Stomach smooth muscle (tissue), 2 donors: ENCODE results near the gene POLR1C.
A peak's percentile ranks its signal among the peaks of the same experiment; 100 is the strongest.

Source experiments
- H3K27ac ChIP-seq: one replicate; pipeline ENCODE4 v1.7.0; 2013; ENCODE audit warnings: mild to moderate bottlenecking, low read length, inconsistent platforms
- H3K27me3 ChIP-seq, 2 donors: one replicate each; pipeline ENCODE4 v1.7.0; 2013; ENCODE audit warnings: low read length in 2 of 2; ENCODE audit not compliant: insufficient read depth in 2 of 2, control insufficient read depth in 1 of 2
- H3K36me3 ChIP-seq, 2 donors: one replicate each; pipeline ENCODE4 v1.7.0; 2013; ENCODE audit warnings: low read length in 2 of 2; ENCODE audit not compliant: control insufficient read depth in 2 of 2, insufficient read depth in 2 of 2
- H3K4me1 ChIP-seq: one replicate; pipeline ENCODE4 v1.7.0; 2013; ENCODE audit warnings: low read length; ENCODE audit not compliant: control insufficient read depth, insufficient read depth
- H3K4me3 ChIP-seq, 2 donors: one replicate each; pipeline ENCODE4 v1.7.0; 2013; ENCODE audit warnings: low read length in 2 of 2
- H3K9ac ChIP-seq, 2 donors: one replicate each; pipeline ENCODE4 v1.7.0; 2013; ENCODE audit warnings: low read length in 2 of 2, mild to moderate bottlenecking in 1 of 2
- H3K9me3 ChIP-seq, 2 donors: one replicate each; pipeline ENCODE4 v1.7.0; 2013; ENCODE audit warnings: low read length in 2 of 2; ENCODE audit not compliant: control insufficient read depth in 2 of 2
- donor health status: healthy.
- donor health status: Pancreatic carcinoma.

POLR1C gene

GRCh38 chr6:43502666-43503065, 14.2 kb upstream of the POLR1C start:
- Histone ChIP-seq H3K4me1 (peaks cover 11% of the 10 kb centered on the region), H3K9ac (no peak overlapping the region), H3K27me3 (no peaks in the 10 kb centered on the region), H3K9me3 (no peaks in the 10 kb centered on the region), H3K4me3 (no peak overlapping the region), H3K27ac (no peak overlapping the region), H3K36me3 (peaks cover 46 to 66% of the 10 kb centered on the region in 2 donors)

DNA sequence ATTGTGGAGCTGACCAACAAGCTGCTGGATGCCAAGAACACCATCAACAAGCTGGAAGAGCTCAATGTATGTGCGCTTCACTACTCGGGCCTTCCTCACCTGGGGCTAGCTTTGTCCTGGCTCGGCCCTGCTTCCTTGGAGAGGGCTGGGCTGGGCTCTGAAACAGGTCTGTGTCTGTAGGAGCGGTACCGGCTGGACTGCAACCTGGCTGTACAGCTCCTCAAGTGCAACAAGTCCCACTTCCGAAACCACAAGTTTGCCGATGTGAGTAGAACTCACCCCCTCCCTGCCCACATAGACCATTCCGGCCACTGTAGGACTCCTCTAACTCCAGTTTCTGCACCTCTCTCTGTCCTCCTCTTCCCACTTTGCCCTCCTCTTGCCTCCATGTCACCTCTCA, 13.4 kb upstream of the POLR1C start:
- Histone ChIP-seq H3K36me3 (peaks cover 46 to 61% of the 10 kb centered on the region in 2 donors), H3K9ac (no peak overlapping the region), H3K4me3 (no peak overlapping the region), H3K27me3 (no peaks in the 10 kb centered on the region), H3K4me1 (peaks cover 11% of the 10 kb centered on the region), H3K9me3 (no peaks in the 10 kb centered on the region), H3K27ac (no peak overlapping the region)

DNA sequence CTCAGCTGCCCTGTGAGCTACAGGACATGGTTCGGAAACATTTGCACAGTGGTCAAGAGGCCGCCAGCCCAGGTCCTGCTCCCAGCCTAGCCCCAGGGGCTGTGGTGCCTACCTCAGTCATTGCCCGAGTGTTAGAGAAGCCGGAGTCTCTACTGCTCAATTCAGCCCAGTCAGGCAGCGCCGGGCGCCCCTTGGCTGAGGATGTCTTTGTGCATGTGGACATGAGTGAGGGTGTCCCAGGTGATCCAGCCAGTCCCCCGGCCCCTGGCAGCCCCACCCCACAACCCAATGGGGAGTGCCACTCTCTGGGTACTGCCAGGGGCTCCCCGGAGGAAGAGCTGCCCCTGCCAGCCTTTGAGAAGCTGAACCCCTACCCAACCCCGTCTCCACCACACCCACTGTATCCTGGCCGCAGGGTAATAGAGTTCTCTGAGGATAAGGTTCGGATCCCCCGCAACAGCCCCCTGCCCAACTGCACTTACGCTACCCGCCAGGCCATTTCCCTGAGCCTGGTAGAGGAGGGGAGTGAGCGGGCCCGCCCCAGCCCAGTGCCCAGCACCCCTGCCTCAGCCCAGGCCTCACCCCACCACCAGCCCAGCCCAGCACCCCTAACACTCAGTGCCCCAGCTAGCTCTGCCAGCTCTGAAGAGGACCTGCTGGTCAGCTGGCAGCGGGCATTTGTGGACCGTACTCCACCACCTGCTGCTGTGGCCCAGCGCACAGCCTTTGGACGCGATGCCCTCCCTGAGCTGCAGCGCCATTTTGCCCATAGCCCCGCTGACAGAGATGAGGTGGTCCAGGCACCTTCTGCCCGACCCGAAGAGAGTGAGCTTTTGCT, 11.9 kb upstream of the POLR1C start:
- Histone ChIP-seq H3K9ac (no peak overlapping the region), H3K36me3 (peaks cover 35 to 46% of the 10 kb centered on the region in 2 donors)

GRCh38 chr6:43505718-43506117, 11.2 kb upstream of the POLR1C start:
- H3K27ac ChIP-seq = no peak overlapping the region
- no peaks in the 10 kb centered on the region for H3K9me3 ChIP-seq
- peaks cover 0 to 2% of the 10 kb centered on the region in 2 donors for H3K27me3 ChIP-seq
- H3K9ac ChIP-seq = no peak overlapping the region
- peaks cover 21% of the 10 kb centered on the region for H3K4me1 ChIP-seq
- peaks cover 29 to 39% of the 10 kb centered on the region in 2 donors for H3K36me3 ChIP-seq
- no peak overlapping the region for H3K4me3 ChIP-seq

More for the DNA sequence above, 11.9 kb upstream of the POLR1C start:
- Histone ChIP-seq H3K9me3 (no peaks in the 10 kb centered on the region), H3K27ac (no peak overlapping the region), H3K4me3 (no peak overlapping the region), H3K4me1 (peaks cover 17% of the 10 kb centered on the region), H3K27me3 (peaks cover 0 to 2% of the 10 kb centered on the region in 2 donors)

- H3K27ac ChIP-seq = no peak overlapping the region
- no peak overlapping the region for H3K4me3 ChIP-seq
- no peaks in the 10 kb centered on the region for H3K9me3 ChIP-seq
- H3K27me3 ChIP-seq = peaks cover 0 to 2% of the 10 kb centered on the region in 2 donors
- peaks cover 25 to 35% of the 10 kb centered on the region in 2 donors for H3K36me3 ChIP-seq
- peaks cover 22% of the 10 kb centered on the region for H3K4me1 ChIP-seq
- no peak overlapping the region for H3K9ac ChIP-seq
These were observed 10.7 kb upstream of the POLR1C start for GRCh38 chr6:43506171-43506570.

- H3K4me1 ChIP-seq = peaks cover 22% of the 10 kb centered on the region
- H3K27ac ChIP-seq = no peak overlapping the region
- H3K27me3 ChIP-seq = peaks cover 0 to 2% of the 10 kb centered on the region in 2 donors
- no peak overlapping the region for H3K4me3 ChIP-seq
- no peaks in the 10 kb centered on the region for H3K9me3 ChIP-seq
- peaks cover 25 to 37% of the 10 kb centered on the region in 2 donors for H3K36me3 ChIP-seq
- H3K9ac ChIP-seq = peak overlapping the region; percentile 35 to 42
These were observed 10.0 kb upstream of the POLR1C start for GRCh38 chr6:43506667-43507471.

DNA sequence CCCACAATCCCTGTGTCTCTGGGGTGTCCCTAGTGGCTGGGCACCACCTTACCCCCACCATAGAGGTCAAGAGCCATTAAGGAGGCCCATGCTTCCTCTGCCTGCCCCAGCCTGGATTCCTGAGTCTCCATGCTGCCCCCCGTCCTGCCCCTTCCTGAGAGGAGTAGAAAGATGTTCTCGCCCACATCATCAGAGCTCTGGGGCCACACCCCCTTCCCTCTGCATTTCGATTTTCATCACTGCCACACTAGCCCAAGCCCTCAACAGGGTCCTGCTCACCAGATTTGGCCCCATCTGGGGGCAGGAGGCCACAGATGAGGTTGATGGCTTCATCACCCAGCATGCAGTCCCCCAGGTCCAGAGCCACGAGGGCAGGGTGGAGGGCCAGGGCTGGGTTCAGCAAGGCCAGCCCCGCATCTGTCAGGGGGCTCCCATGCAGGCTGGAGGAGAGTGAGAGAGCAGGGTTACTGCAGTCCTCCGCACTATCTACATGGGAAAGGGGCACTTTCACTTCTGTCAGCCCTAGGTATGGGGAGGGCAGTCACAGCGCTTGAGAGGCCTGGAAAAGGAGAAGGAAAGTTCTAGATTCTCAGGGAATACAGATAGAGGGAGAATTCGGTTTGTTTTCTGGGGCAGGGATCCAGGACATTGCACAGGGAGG, 8.3 kb upstream of the POLR1C start:
- no peak overlapping the region for H3K4me3 ChIP-seq
- peaks cover 28 to 36% of the 10 kb centered on the region in 2 donors for H3K36me3 ChIP-seq
- H3K4me1 ChIP-seq = peaks cover 22% of the 10 kb centered on the region
- H3K27me3 ChIP-seq = peaks cover 0 to 2% of the 10 kb centered on the region in 2 donors
- no peak overlapping the region for H3K27ac ChIP-seq
- H3K9ac ChIP-seq = no peak overlapping the region
- H3K9me3 ChIP-seq = no peaks in the 10 kb centered on the region

DNA sequence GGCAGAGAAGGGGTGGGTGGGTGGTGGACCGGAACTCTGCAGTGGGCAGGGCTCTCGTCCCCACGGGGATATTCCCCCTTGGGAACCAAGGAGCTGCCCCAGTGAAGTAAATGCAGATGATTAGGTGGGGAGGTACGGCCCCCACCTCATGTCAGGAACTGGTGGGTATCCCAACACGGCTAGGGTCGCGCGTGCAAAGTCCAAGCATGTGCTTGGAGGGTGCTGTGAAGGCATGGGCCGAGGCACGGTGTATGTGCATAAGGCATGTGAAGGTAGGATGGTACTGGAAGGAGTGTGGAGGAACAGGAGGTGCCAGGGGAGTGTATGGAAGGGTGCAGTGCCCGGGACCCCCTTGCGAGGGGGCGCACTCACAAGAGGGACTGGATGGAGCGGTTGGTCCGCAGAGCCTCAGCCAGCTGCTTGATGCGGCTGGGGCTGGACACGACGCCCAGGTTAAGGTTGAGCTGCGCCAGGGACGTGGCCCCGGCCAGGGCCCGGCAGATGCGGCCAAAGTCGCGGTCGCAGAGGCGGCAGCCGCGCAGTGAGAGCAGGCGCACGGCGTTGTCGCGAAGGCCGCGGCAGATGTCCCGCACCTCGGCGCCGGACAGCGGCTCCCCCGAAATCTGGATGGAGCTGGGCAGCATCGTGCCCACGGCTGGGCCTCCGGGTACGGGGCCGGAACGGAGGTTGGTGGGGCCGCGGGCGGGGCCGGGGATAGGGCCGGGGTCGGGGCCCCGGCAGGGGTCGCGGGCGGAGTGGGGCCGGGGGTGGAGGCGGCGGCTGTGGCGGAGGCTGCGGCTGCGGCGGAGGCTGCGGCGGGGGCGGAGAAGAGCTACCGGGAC, 7.5 kb upstream of the POLR1C start:
- Histone ChIP-seq H3K36me3 (peaks cover 26 to 35% of the 10 kb centered on the region in 2 donors), H3K4me3 (peak overlapping the region; percentile 40 to 73), H3K27me3 (peaks cover 0 to 2% of the 10 kb centered on the region in 2 donors)

GRCh38 chr6:43509984-43510826, 6.7 kb upstream of the POLR1C start, which contains the start of gene LRRC73:
Gene LRRC73, minus strand, starts transcription at chr6:43510346. Its CDS starts 561 bp downstream, at chr6:43509785.
- Histone ChIP-seq H3K9me3 (no peaks in the 10 kb centered on the region), H3K36me3 (peaks cover 26 to 35% of the 10 kb centered on the region in 2 donors), H3K4me1 (peaks cover 25% of the 10 kb centered on the region), H3K4me3 (peak within 1 kb of the TSS; percentile 67 to 73), H3K27ac (peak within 1 kb of the TSS; percentile 31), H3K9ac (peak within 1 kb of the TSS; percentile 62 to 71), H3K27me3 (peaks cover 0 to 2% of the 10 kb centered on the region in 2 donors)

More for the DNA sequence above, 7.5 kb upstream of the POLR1C start:
- Histone ChIP-seq H3K27ac (no peak overlapping the region), H3K9ac (peak overlapping the region in 1 of 2 donors; percentile 29), H3K9me3 (no peaks in the 10 kb centered on the region), H3K4me1 (peaks cover 22% of the 10 kb centered on the region)
